Activated CD8-positive, alpha-beta memory T cell treated with anti-CD3 and anti-CD28 coated beads, Interleukin-2, amount 10 ng/mL, durations not matched to agents 7 days and 5 days (primary cell): ENCODE results near the gene ROBO1. TPM values are rescaled to one million over a fixed set of nuclear protein-coding genes. Genes with fewer than 3 reads are reported as not detected.

ENCODE experiments used
- ATAC-seq: fragments of 150-1000 bp; cut with Tn5 transposase; one replicate; pipeline ENCODE4 v1.10.0; 2021; ENCODE audit warnings: moderate library complexity
- CTCF ChIA-PET: fragments of 350-600 bp; sonication (Branson Sonifier 250); formaldehyde crosslinking; loops from one replicate; lab custom pipeline; 2021; ENCODE audit warnings: antibody characterized with exemption; lab: Charles Lee
- DNase-seq: peaks from one replicate; pipeline ENCODE4 v3.0.0-alpha.2; 2020
- H3K27ac Mint-ChIP-seq: one replicate; pipeline ENCODE4 v1.8.0; 2021; ENCODE audit warnings: mild to moderate bottlenecking, mixed read lengths
- H3K27me3 Mint-ChIP-seq: one replicate; pipeline ENCODE4 v1.8.0; 2021; ENCODE audit warnings: mixed read lengths
- H3K36me3 Mint-ChIP-seq: one replicate; pipeline ENCODE4 v1.8.0; 2021; ENCODE audit warnings: mild to moderate bottlenecking, mixed read lengths
- H3K4me1 Mint-ChIP-seq: one replicate; pipeline ENCODE4 v1.8.0; 2021; ENCODE audit warnings: mixed read lengths
- H3K4me3 Mint-ChIP-seq: one replicate; pipeline ENCODE4 v1.8.0; 2021; ENCODE audit warnings: mild to moderate bottlenecking, moderate library complexity, mixed read lengths
- H3K9me3 Mint-ChIP-seq: one replicate; pipeline ENCODE4 v1.8.0; 2022; ENCODE audit warnings: low read depth, mixed read lengths
- total RNA-seq, 2 experiments: library from RNA; stranded (reverse); gene quantifications; one replicate each; pipeline ENCODE4 v1.2.3, GENCODE V29; 2021

ROBO1 gene
- total RNA-seq, 2 experiments from 2014 or later = 0.32 to 0.87 TPM

- Mint-ChIP-seq H3K36me3 (no peaks in the 10 kb centered on the region), H3K9me3 (peaks cover 5% of the 10 kb centered on the region), H3K4me3 (no peak overlapping the region), H3K27ac (no peak overlapping the region), H3K27me3 (no peaks in the 10 kb centered on the region), H3K4me1 (no peaks in the 10 kb centered on the region)
- DNase-seq (no peak), ATAC-seq (no peak)
- CTCF ChIA-PET = no interaction called here
Observed at GRCh38 chr3:78868570-78868969, 899.2 kb downstream of the ROBO1 start.

GRCh38 chr3:78867409-78868372 lies 900.1 kb downstream of the ROBO1 start:
- Mint-ChIP-seq H3K4me3 (no peak overlapping the region), H3K4me1 (no peaks in the 10 kb centered on the region), H3K9me3 (peaks cover 5% of the 10 kb centered on the region), H3K27me3 (no peaks in the 10 kb centered on the region), H3K36me3 (no peaks in the 10 kb centered on the region), H3K27ac (no peak overlapping the region)
- DNase-seq (no peak), ATAC-seq (no peak)
- CTCF ChIA-PET = no interaction called here

- no peak for ATAC-seq
- no peaks in the 10 kb centered on the region for H3K27me3 Mint-ChIP-seq
- peaks cover 9% of the 10 kb centered on the region for H3K9me3 Mint-ChIP-seq
Observed at GRCh38 chr3:78863306-78864203, 904.2 kb downstream of the ROBO1 start.

GRCh38 chr3:78861156-78861555 lies 906.6 kb downstream of the ROBO1 start:
- no peaks in the 10 kb centered on the region for H3K27me3 Mint-ChIP-seq
- CTCF ChIA-PET = no interaction called here
- no peak overlapping the region for H3K4me3 Mint-ChIP-seq
- no peak for ATAC-seq
- H3K36me3 Mint-ChIP-seq = peaks cover 1% of the 10 kb centered on the region
- H3K4me1 Mint-ChIP-seq = no peaks in the 10 kb centered on the region
- no peak for DNase-seq
- peaks cover 7% of the 10 kb centered on the region for H3K9me3 Mint-ChIP-seq
- H3K27ac Mint-ChIP-seq = no peak overlapping the region

More at GRCh38 chr3:78863306-78864203, 904.2 kb downstream of the ROBO1 start:
- no peak for DNase-seq
- no peak overlapping the region for H3K27ac Mint-ChIP-seq
- no peaks in the 10 kb centered on the region for H3K4me1 Mint-ChIP-seq
- H3K4me3 Mint-ChIP-seq = no peak overlapping the region
- peaks cover 1% of the 10 kb centered on the region for H3K36me3 Mint-ChIP-seq
- CTCF ChIA-PET = no interaction called here

GRCh38 chr3:78860567-78860966 lies 907.2 kb downstream of the ROBO1 start:
- H3K4me3 Mint-ChIP-seq = no peak overlapping the region
- DNase-seq (no peak), ATAC-seq (no peak)
- CTCF ChIA-PET = no interaction called here
- H3K36me3 Mint-ChIP-seq = peaks cover 1% of the 10 kb centered on the region
- no peaks in the 10 kb centered on the region for H3K4me1 Mint-ChIP-seq
- peaks cover 7% of the 10 kb centered on the region for H3K9me3 Mint-ChIP-seq
- no peaks in the 10 kb centered on the region for H3K27me3 Mint-ChIP-seq
- H3K27ac Mint-ChIP-seq = no peak overlapping the region

- H3K9me3 Mint-ChIP-seq = peaks cover 7% of the 10 kb centered on the region
- no peak overlapping the region for H3K4me3 Mint-ChIP-seq
- ATAC-seq (no peak), DNase-seq (no peak)
- H3K36me3 Mint-ChIP-seq = peaks cover 1% of the 10 kb centered on the region
- H3K27ac Mint-ChIP-seq = no peak overlapping the region
- no peaks in the 10 kb centered on the region for H3K4me1 Mint-ChIP-seq
- CTCF ChIA-PET = no interaction called here
- no peaks in the 10 kb centered on the region for H3K27me3 Mint-ChIP-seq
Observed at GRCh38 chr3:78858910-78859309, 908.9 kb downstream of the ROBO1 start.

GRCh38 chr3:78858174-78858573 lies 909.6 kb downstream of the ROBO1 start:
- no peak overlapping the region for H3K27ac Mint-ChIP-seq
- ATAC-seq (no peak), DNase-seq (no peak)
- H3K4me1 Mint-ChIP-seq = no peaks in the 10 kb centered on the region
- H3K4me3 Mint-ChIP-seq = no peak overlapping the region
- H3K27me3 Mint-ChIP-seq = no peaks in the 10 kb centered on the region
- peaks cover 1% of the 10 kb centered on the region for H3K36me3 Mint-ChIP-seq
- CTCF ChIA-PET = no interaction called here
- peaks cover 7% of the 10 kb centered on the region for H3K9me3 Mint-ChIP-seq

- H3K4me1 Mint-ChIP-seq = no peaks in the 10 kb centered on the region
- H3K9me3 Mint-ChIP-seq = peaks cover 7% of the 10 kb centered on the region
- H3K36me3 Mint-ChIP-seq = peaks cover 1% of the 10 kb centered on the region
- H3K4me3 Mint-ChIP-seq = no peak overlapping the region
- CTCF ChIA-PET = no interaction called here
- DNase-seq (no peak), ATAC-seq (no peak)
- H3K27ac Mint-ChIP-seq = no peak overlapping the region
- H3K27me3 Mint-ChIP-seq = no peaks in the 10 kb centered on the region
Observed at GRCh38 chr3:78857494-78858111, 910.2 kb downstream of the ROBO1 start.

GRCh38 chr3:78856164-78856563 lies 911.6 kb downstream of the ROBO1 start:
- Mint-ChIP-seq H3K27me3 (no peaks in the 10 kb centered on the region), H3K36me3 (peaks cover 1% of the 10 kb centered on the region), H3K27ac (no peak overlapping the region), H3K4me1 (no peaks in the 10 kb centered on the region), H3K4me3 (no peak overlapping the region), H3K9me3 (peaks cover under 1% of the 10 kb centered on the region)
- no peak for ATAC-seq
- DNase-seq = no peak
- CTCF ChIA-PET = no interaction called here

GRCh38 chr3:78855190-78855589 lies 912.6 kb downstream of the ROBO1 start:
- H3K9me3 Mint-ChIP-seq = no peaks in the 10 kb centered on the region
- CTCF ChIA-PET = no interaction called here
- no peaks in the 10 kb centered on the region for H3K4me1 Mint-ChIP-seq
- H3K27me3 Mint-ChIP-seq = no peaks in the 10 kb centered on the region
- no peak overlapping the region for H3K4me3 Mint-ChIP-seq
- ATAC-seq (no peak), DNase-seq (no peak)
- H3K27ac Mint-ChIP-seq = no peak overlapping the region
- peaks cover 1% of the 10 kb centered on the region for H3K36me3 Mint-ChIP-seq

GRCh38 chr3:78848392-78849288 lies 919.2 kb downstream of the ROBO1 start:
- Mint-ChIP-seq H3K9me3 (no peaks in the 10 kb centered on the region), H3K4me3 (no peak overlapping the region), H3K4me1 (no peaks in the 10 kb centered on the region), H3K27ac (no peak overlapping the region), H3K27me3 (no peaks in the 10 kb centered on the region), H3K36me3 (no peaks in the 10 kb centered on the region)
- DNase-seq (no peak), ATAC-seq (no peak)
- CTCF ChIA-PET = no interaction called here

GRCh38 chr3:78847603-78848002 lies 920.2 kb downstream of the ROBO1 start:
- Mint-ChIP-seq H3K4me3 (no peak overlapping the region), H3K36me3 (no peaks in the 10 kb centered on the region), H3K9me3 (no peaks in the 10 kb centered on the region), H3K27me3 (no peaks in the 10 kb centered on the region), H3K27ac (no peak overlapping the region), H3K4me1 (no peaks in the 10 kb centered on the region)
- CTCF ChIA-PET = no interaction called here
- DNase-seq (no peak), ATAC-seq (no peak)
